MCF 10A (cell line): ENCODE results near the gene FOXR1. TPM values are rescaled to one million over a fixed set of nuclear protein-coding genes. Genes with fewer than 3 reads are reported as not detected.
"Not testable (repeated sequence)": the region's sequence is repeated elsewhere in the genome, so short reads cannot be mapped to it uniquely, and the experiment has no call there.

Experiments used
- BruUV-seq: library from RNA; stranded (reverse); fragments of 400-500 nt; replicated peaks from 2 replicates; lab custom pipeline; 2021; lab: Mats Ljungman, UMichigan
- CTCF ChIA-PET: fragments of 300-600 bp; sonication (Branson Sonifier 250); formaldehyde crosslinking; extraction: SDS; loops from one replicate; lab custom pipeline; 2021; ENCODE audit warnings: antibody characterized with exemption, inconsistent platforms; lab: Yijun Ruan, JAX
- POLR2A ChIA-PET: fragments of 300-600, 350-650 bp; sonication (Branson Sonifier 250); formaldehyde crosslinking; extraction: SDS; loops from one replicate; lab custom pipeline; 2020; ENCODE audit warnings: antibody characterized with exemption, inconsistent platforms; lab: Yijun Ruan, JAX
- DNase-seq: peaks from one replicate; pipeline ENCODE4 v3.0.0-alpha.2; 2018; ENCODE audit not compliant: unreplicated experiment
- H3K27ac Mint-ChIP-seq: one replicate; pipeline ENCODE4 v1.8.0; 2022; ENCODE audit warnings: mild to moderate bottlenecking, low read depth, mixed read lengths; ENCODE audit not compliant: unreplicated experiment
- H3K27me3 Mint-ChIP-seq: one replicate; pipeline ENCODE4 v1.8.0; 2022; ENCODE audit warnings: mixed read lengths; ENCODE audit not compliant: insufficient read depth, unreplicated experiment
- H3K36me3 Mint-ChIP-seq: one replicate; pipeline ENCODE4 v1.8.0; 2022; ENCODE audit warnings: mild to moderate bottlenecking, moderate library complexity, mixed read lengths; ENCODE audit not compliant: insufficient read depth, unreplicated experiment
- H3K4me1 Mint-ChIP-seq: one replicate; pipeline ENCODE4 v1.8.0; 2022; ENCODE audit warnings: mixed read lengths; ENCODE audit not compliant: insufficient read depth, unreplicated experiment
- H3K4me3 Mint-ChIP-seq: one replicate; pipeline ENCODE4 v1.8.0; 2022; ENCODE audit warnings: mild to moderate bottlenecking, moderate library complexity, mixed read lengths; ENCODE audit not compliant: unreplicated experiment
- H3K9me3 Mint-ChIP-seq: one replicate; pipeline ENCODE4 v1.8.0; 2022; ENCODE audit warnings: mixed read lengths; ENCODE audit not compliant: unreplicated experiment
- intact Hi-C: fragments of 100-400 bp; cut with micrococcal nuclease; formaldehyde crosslinking; loops from 2 replicates; pipeline ENCODE4 v1.14.1; 2022
- total RNA-seq: library from RNA; stranded (reverse); gene quantifications from 2 replicates; pipeline ENCODE4 v1.2.3, GENCODE V29; 2022
- TF ChIP-seq, protein P1 (sequence below): fragments of 200-600 bp; IDR thresholded peaks from one replicate; pipeline ENCODE4 v1.8.0; 2022; ENCODE audit warnings: antibody characterized with exemption, mild to moderate bottlenecking; ENCODE audit not compliant: unreplicated experiment

FOXR1 gene
- total RNA-seq, 1 experiment from 2014 or later, result not detected

- ChIA-PET CTCF (interaction anchor here (0.5 to 1.7 kb wide), 3 partner anchors 31 to 414 kb away, joined by 3 to 12 read pairs (median 5); no protein-coding TSS in a partner anchor), POLR2A (interaction anchor here (0.5 kb wide), 1 partner anchor 324 kb away, joined by 3 read pairs; no protein-coding TSS in a partner anchor)
- Mint-ChIP-seq H3K27ac (no peak overlapping the region), H3K36me3 (no peaks in the 10 kb centered on the region), H3K9me3 (no peaks in the 10 kb centered on the region), H3K27me3 (no peaks in the 10 kb centered on the region), H3K4me3 (no peak overlapping the region), H3K4me1 (peaks cover 8% of the 10 kb centered on the region)
- no TSS peak for BruUV-seq
- intact Hi-C loops, result no loop called here
- TF ChIP-seq, protein P1, sequence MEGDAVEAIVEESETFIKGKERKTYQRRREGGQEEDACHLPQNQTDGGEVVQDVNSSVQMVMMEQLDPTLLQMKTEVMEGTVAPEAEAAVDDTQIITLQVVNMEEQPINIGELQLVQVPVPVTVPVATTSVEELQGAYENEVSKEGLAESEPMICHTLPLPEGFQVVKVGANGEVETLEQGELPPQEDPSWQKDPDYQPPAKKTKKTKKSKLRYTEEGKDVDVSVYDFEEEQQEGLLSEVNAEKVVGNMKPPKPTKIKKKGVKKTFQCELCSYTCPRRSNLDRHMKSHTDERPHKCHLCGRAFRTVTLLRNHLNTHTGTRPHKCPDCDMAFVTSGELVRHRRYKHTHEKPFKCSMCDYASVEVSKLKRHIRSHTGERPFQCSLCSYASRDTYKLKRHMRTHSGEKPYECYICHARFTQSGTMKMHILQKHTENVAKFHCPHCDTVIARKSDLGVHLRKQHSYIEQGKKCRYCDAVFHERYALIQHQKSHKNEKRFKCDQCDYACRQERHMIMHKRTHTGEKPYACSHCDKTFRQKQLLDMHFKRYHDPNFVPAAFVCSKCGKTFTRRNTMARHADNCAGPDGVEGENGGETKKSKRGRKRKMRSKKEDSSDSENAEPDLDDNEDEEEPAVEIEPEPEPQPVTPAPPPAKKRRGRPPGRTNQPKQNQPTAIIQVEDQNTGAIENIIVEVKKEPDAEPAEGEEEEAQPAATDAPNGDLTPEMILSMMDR, result no peak
- DNase-seq, result no peak
Measured at GRCh38 chr11:118961189-118961588, 10.4 kb upstream of the FOXR1 start.

DNA sequence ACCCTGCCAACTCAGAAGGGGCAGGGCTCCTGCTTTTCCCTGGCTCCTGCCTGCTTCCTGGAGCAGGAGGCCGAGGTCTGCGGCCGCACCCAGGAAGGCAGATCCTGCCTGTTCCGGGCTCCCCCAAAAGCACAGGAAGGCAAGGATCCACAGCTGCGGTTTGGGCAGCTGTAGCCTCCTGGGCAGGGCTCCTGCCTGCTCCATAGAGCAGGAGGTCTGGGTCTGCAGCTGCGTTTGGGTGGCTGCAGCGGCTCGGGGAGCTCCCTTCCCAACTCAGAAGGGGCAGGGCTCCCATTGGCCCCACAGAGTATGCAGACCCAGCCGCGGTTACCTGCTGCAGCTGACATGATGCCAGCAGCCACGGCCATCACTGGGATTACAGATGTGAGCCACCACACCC, 10.0 kb upstream of the FOXR1 start:
- Mint-ChIP-seq H3K9me3 (no peaks in the 10 kb centered on the region), H3K36me3 (no peaks in the 10 kb centered on the region), H3K27me3 (no peaks in the 10 kb centered on the region), H3K4me1 (peaks cover 6% of the 10 kb centered on the region), H3K27ac (no peak overlapping the region), H3K4me3 (no peak overlapping the region)
- TF ChIP-seq, protein P1, result no peak
- no peak for DNase-seq
- BruUV-seq, result no TSS peak
- intact Hi-C loops, result no loop called here
- ChIA-PET POLR2A (interaction anchor here (0.5 kb wide), 1 partner anchor 323 kb away, joined by 3 read pairs; no protein-coding TSS in a partner anchor), CTCF (interaction anchor here (0.6 kb wide), 1 partner anchor 413 kb away, joined by 3 read pairs; no protein-coding TSS in a partner anchor)

DNA sequence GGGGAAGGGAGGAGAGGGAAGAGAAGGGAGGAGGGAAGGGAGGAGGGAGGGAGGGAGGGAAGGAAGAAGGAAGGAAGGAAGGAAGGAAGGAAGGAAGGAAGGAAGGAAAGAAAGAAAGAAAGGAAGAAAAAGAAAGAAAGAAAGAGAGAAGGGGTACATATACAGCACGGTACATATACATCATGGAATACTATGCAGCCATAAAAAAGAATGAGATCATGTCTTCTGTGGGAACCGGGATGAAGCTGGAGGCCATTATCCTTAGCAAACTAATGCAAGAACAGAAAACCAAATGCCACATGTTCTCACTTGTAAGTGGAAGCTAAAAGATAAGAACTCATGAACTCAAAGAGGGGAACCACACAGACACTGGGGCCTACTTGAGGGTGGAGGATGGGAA, 2.1 kb upstream of the FOXR1 start:
- H3K27ac Mint-ChIP-seq, H3K4me3 Mint-ChIP-seq, H3K36me3 Mint-ChIP-seq, H3K9me3 Mint-ChIP-seq, H3K4me1 Mint-ChIP-seq, BruUV-seq, DNase-seq, H3K27me3 Mint-ChIP-seq, intact Hi-C loops: not testable (repeated sequence)
- ChIA-PET CTCF (interaction anchor here (0.6 kb wide), 1 partner anchor 12 kb away, joined by 4 read pairs; no protein-coding TSS in a partner anchor), POLR2A (interaction anchor here (0.6 kb wide), 1 partner anchor 321 kb away, joined by 3 read pairs; no protein-coding TSS in a partner anchor)

DNA sequence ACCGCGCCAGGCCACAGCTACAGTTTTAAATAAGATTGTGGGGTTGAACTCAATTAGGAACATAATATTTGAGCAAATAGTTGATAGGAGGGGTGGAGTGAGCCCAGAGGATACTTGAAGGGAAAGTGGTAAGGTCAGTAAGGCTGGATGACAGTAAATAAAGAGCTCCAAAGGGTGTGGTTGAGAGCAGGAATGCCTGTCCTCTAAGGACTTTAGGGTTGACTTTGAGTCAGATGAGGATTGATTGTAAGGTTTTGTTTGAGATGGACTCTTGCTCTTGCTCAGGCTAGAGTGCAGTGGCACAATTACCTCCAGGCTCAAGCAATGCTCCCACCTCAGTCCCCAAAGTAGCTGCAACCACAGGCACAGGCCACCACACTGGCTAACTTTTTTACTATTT, 2.4 kb downstream of the FOXR1 start:
- CTCF ChIA-PET, result interaction anchor here (0.7 kb wide), 1 partner anchor 184 kb away, joined by 3 read pairs; no protein-coding TSS in a partner anchor

More for the DNA sequence above, 2.4 kb downstream of the FOXR1 start:
- Mint-ChIP-seq H3K9me3 (no peaks in the 10 kb centered on the region), H3K4me3 (no peak overlapping the region), H3K4me1 (peaks cover 6% of the 10 kb centered on the region), H3K27me3 (peaks cover 12% of the 10 kb centered on the region), H3K27ac (no peak overlapping the region), H3K36me3 (no peaks in the 10 kb centered on the region)
- POLR2A ChIA-PET, result interaction anchor here (0.8 kb wide), 1 partner anchor 43 kb away, joined by 3 read pairs; no protein-coding TSS in a partner anchor
- TF ChIP-seq, protein P1, result no peak
- no peak for DNase-seq
- no TSS peak for BruUV-seq
- intact Hi-C loops, result no loop called here
